ENCODE data around the gene C12orf57. TPM values are rescaled to one million over a fixed set of nuclear protein-coding genes. Genes with fewer than 3 reads are reported as not detected.

C12orf57 gene
- total RNA-seq, 2 donors from 2014 or later: 352 to 711 TPM

DNA sequence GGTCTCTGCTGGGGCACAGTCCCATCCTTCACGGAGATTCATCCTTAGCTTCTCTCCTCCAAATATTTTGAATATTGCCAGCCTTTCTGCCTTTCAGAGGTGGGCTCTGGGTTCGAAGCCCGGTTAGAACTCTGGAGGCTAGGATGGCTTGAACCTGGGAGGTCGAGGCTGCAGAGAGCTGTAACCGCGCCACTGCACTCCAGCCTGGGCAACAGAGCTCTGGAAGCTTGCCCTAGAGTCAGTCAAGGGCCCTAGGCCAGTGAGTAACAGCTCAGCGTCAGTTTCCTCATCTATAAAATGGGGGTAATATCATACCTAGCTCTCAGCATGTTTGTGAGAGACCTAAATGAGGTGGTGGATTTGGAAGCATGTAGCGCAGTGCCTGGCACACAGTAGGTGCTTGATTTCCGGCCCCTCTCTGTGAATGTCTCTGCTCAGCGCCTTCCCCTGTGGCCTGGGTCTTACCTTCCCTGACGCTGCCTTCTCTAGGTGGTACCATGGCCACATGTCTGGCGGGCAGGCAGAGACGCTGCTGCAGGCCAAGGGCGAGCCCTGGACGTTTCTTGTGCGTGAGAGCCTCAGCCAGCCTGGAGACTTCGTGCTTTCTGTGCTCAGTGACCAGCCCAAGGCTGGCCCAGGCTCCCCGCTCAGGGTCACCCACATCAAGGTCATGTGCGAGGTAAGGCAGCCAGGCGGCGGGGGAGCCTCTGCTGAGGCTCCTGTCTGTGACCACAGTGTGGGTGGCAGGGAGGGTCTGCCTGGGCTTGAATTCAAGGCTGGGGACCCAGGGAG is 10.7 kb downstream of the C12orf57 start:
- Histone ChIP-seq H3K36me3 (no peaks in the 10 kb centered on the region), H3K27me3 (replicated peaks; ENCODE audit: insufficient read depth) (no peaks in the 10 kb centered on the region), H3K4me3 (no peak overlapping the region), H3K27ac (no peak overlapping the region), H3K4me1 (replicated peaks) (no peaks in the 10 kb centered on the region), H3K9me3 (no peaks in the 10 kb centered on the region)
- WGBS: 87% methylated on average over 21 of the region's 21 CpGs
- TF ChIP-seq, protein P1, sequence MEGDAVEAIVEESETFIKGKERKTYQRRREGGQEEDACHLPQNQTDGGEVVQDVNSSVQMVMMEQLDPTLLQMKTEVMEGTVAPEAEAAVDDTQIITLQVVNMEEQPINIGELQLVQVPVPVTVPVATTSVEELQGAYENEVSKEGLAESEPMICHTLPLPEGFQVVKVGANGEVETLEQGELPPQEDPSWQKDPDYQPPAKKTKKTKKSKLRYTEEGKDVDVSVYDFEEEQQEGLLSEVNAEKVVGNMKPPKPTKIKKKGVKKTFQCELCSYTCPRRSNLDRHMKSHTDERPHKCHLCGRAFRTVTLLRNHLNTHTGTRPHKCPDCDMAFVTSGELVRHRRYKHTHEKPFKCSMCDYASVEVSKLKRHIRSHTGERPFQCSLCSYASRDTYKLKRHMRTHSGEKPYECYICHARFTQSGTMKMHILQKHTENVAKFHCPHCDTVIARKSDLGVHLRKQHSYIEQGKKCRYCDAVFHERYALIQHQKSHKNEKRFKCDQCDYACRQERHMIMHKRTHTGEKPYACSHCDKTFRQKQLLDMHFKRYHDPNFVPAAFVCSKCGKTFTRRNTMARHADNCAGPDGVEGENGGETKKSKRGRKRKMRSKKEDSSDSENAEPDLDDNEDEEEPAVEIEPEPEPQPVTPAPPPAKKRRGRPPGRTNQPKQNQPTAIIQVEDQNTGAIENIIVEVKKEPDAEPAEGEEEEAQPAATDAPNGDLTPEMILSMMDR (IDR thresholded peaks at IDR 0.05): no peak
- TF ChIP-seq POLR2AphosphoS5 (IDR thresholded peaks at IDR 0.05): no peak
- TF ChIP-seq POLR2A (IDR thresholded peaks at IDR 0.05): no peak
- no peak for DNase-seq (ENCODE audit: low spot score)
- intact Hi-C loops (cut with DNase I): no loop called here

- TF ChIP-seq POLR2A (IDR thresholded peaks at IDR 0.05): no peak
- no peak for TF ChIP-seq POLR2AphosphoS5 (IDR thresholded peaks at IDR 0.05)
- TF ChIP-seq, protein P1 (IDR thresholded peaks at IDR 0.05): no peak
- Histone ChIP-seq H3K27ac (no peak overlapping the region), H3K36me3 (no peaks in the 10 kb centered on the region), H3K9me3 (no peaks in the 10 kb centered on the region), H3K27me3 (replicated peaks; ENCODE audit: insufficient read depth) (no peaks in the 10 kb centered on the region), H3K4me3 (no peak overlapping the region), H3K4me1 (replicated peaks) (no peaks in the 10 kb centered on the region)
- intact Hi-C loops (cut with DNase I): no loop called here
- 88% methylated on average over 22 of the region's 22 CpGs for WGBS
- no peak for DNase-seq (ENCODE audit: low spot score)
Measured at GRCh38 chr12:6955108-6956020, 11.5 kb downstream of the C12orf57 start.

DNA sequence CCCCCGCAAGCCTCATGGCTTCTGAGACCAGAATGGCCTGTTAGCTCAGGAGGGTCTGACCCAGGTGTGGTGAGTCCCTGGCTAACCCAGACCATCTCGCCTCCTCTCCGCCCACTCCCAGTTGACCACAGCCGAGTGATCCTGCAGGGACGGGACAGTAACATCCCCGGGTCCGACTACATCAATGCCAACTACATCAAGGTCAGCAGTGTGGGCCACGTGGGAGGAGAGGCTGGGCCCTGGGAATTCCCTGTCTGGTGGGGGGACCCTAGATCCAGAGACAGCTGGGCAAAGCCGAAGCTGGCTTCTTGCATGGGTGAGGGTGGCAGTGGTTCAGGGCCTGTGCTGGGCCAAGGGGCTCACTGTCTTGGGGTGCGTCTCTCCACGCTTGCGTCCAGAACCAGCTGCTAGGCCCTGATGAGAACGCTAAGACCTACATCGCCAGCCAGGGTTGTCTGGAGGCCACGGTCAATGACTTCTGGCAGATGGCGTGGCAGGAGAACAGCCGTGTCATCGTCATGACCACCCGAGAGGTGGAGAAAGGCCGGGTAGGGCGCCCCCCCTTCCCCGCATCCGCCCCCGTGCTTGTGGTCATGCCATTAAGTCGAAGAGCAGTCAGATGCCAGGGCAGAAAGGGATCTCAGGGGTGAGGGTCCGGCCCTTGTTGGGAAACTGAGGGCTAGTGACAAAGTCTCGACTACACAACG is 12.4 kb downstream of the C12orf57 start:
- no peak for DNase-seq (ENCODE audit: low spot score)
- no peak overlapping the region for H3K27ac ChIP-seq
- intact Hi-C loops (cut with DNase I): no loop called here
- H3K27me3 ChIP-seq (replicated peaks; ENCODE audit: insufficient read depth): no peaks in the 10 kb centered on the region
- 78% methylated on average over 28 of the region's 28 CpGs for whole genome bisulfite sequencing
- TF ChIP-seq, protein P1 (IDR thresholded peaks at IDR 0.05): no peak
- TF ChIP-seq POLR2AphosphoS5 (IDR thresholded peaks at IDR 0.05) (no peak), POLR2A (IDR thresholded peaks at IDR 0.05) (no peak)
- no peak overlapping the region for H3K4me3 ChIP-seq
- peaks cover 1% of the 10 kb centered on the region for H3K4me1 ChIP-seq (replicated peaks)
- no peaks in the 10 kb centered on the region for H3K36me3 ChIP-seq
- no peaks in the 10 kb centered on the region for H3K9me3 ChIP-seq

DNA sequence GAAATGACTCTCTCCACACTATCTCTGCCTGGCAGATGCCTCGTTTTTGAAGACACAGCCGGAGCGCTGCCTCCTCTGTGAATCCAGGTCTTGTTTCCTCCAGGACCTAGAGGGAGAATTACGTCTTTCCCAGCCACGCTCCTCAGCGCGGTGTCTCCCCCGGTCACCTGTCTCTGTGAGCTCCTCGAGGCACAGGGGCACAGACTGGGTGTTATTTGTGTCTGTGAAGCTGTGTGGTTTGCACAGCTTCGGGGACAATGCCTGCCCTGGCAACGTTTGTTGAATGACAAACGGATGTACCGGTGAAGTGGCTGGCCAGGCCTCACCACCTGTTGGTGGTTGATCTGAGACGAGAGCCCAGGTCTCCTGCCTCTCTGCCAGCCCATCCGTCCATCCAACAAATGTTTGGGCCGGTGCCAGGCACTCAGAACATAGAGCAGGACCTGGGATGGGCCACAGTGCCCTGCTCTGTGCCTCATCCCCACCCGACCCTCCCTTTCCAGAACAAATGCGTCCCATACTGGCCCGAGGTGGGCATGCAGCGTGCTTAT is 13.4 kb downstream of the C12orf57 start:
- 85% methylated on average over 20 of the region's 20 CpGs for WGBS
- intact Hi-C loops (cut with DNase I): no loop called here
- Histone ChIP-seq H3K27me3 (replicated peaks; ENCODE audit: insufficient read depth) (no peaks in the 10 kb centered on the region), H3K9me3 (no peaks in the 10 kb centered on the region), H3K27ac (no peak overlapping the region), H3K4me3 (no peak overlapping the region), H3K4me1 (replicated peaks) (peaks cover 6% of the 10 kb centered on the region), H3K36me3 (no peaks in the 10 kb centered on the region)
- DNase-seq (ENCODE audit: low spot score): no peak
- TF ChIP-seq POLR2AphosphoS5 (IDR thresholded peaks at IDR 0.05): no peak
- no peak for TF ChIP-seq POLR2A (IDR thresholded peaks at IDR 0.05)
- TF ChIP-seq, protein P1 (IDR thresholded peaks at IDR 0.05): no peak

Measured in prostate gland (tissue), 2 donors.